Activated CD4-positive, CD25-positive, alpha-beta regulatory T cell (primary cell): Measurements from ENCODE around the gene FAM216A.
"Not testable (repeated sequence)": the region's sequence is repeated elsewhere in the genome, so short reads cannot be mapped to it uniquely, and the experiment has no call there.

Source experiments
- DNase-seq, 4 experiments: peaks; one replicate each; lab custom pipeline; 2025; lab: John Stamatoyannopoulos, UW

The FAM216A gene

GRCh38 chr12:110468214-110469048 is at the start of gene FAM216A, which contains the start of gene GPN3:
FAM216A (plus strand) TSS chr12:110468845; CDS start chr12:110468876, 31 bp downstream.
GPN3 (minus strand) TSS chr12:110468257; CDS start chr12:110468203, 54 bp downstream.
- peak; percentile 86 to 92 (median 89) for DNase-seq

GRCh38 chr12:110420644-110421043 is 48.0 kb upstream of the FAM216A start:
- DNase-seq, result not testable (repeated sequence)

GRCh38 chr12:110421159-110421661 is 47.4 kb upstream of the FAM216A start:
- no peak for DNase-seq

GRCh38 chr12:110421701-110422100 is 46.9 kb upstream of the FAM216A start:
- no peak for DNase-seq

GRCh38 chr12:110424237-110424636 is 44.4 kb upstream of the FAM216A start:
- no peak for DNase-seq

- DNase-seq, result no peak
Observed at GRCh38 chr12:110426406-110426805, 42.2 kb upstream of the FAM216A start.

- DNase-seq, result not testable (repeated sequence)
Observed at GRCh38 chr12:110429676-110430075, 39.0 kb upstream of the FAM216A start.

GRCh38 chr12:110431957-110432587 is 36.6 kb upstream of the FAM216A start:
- DNase-seq, result no peak

GRCh38 chr12:110436231-110436630 is 32.4 kb upstream of the FAM216A start:
- no peak for DNase-seq

- no peak for DNase-seq
Observed at GRCh38 chr12:110444455-110444854, 24.2 kb upstream of the FAM216A start.

- peak; percentile 88 to 92 (median 91) for DNase-seq
Observed at GRCh38 chr12:110449799-110450497, 18.7 kb upstream of the FAM216A start, which contains the start of gene ARPC3. ARPC3 (minus strand) TSS chr12:110450337; CDS start chr12:110450260, 77 bp downstream.

- DNase-seq, result no peak
Observed at GRCh38 chr12:110451263-110451662, 17.4 kb upstream of the FAM216A start.

GRCh38 chr12:110453569-110454296 is 14.9 kb upstream of the FAM216A start:
- no peak for DNase-seq

GRCh38 chr12:110458756-110459155 is 9.9 kb upstream of the FAM216A start:
- DNase-seq, result no peak

GRCh38 chr12:110461189-110461588 is 7.5 kb upstream of the FAM216A start:
- DNase-seq, result not testable (repeated sequence)

GRCh38 chr12:110465024-110465423 is 3.6 kb upstream of the FAM216A start:
- DNase-seq, result no peak

GRCh38 chr12:110465765-110466164 is 2.9 kb upstream of the FAM216A start:
- DNase-seq, result not testable (repeated sequence)

- DNase-seq, result no peak
Observed at GRCh38 chr12:110466791-110467190, 1.9 kb upstream of the FAM216A start.

GRCh38 chr12:110467847-110468213 is 815 bp upstream of the FAM216A start:
- DNase-seq, result no peak

GRCh38 chr12:110475426-110475825 is 6.8 kb downstream of the FAM216A start:
- no peak for DNase-seq

GRCh38 chr12:110498984-110499706 is 30.5 kb downstream of the FAM216A start:
- DNase-seq, result no peak
